Smooth muscle cell of the brain vasculature (primary cell): Measurements from ENCODE around the gene DCAF16.

Experiments
- DNase-seq: peaks from one replicate; pipeline ENCODE4 v3.0.0-alpha.2; 2012; ENCODE audit warnings: low read depth, low spot score

DCAF16 gene

GRCh38 chr4:17781300-17782287 is 29.0 kb downstream of the DCAF16 start, which contains the start of gene FAM184B:
Gene FAM184B, minus strand, starts transcription at chr4:17781621. Its CDS starts 322 bp downstream, at chr4:17781299.
- DNase-seq, result no peak

GRCh38 chr4:17780501-17781299 is 29.9 kb downstream of the DCAF16 start:
- DNase-seq, result no peak

GRCh38 chr4:17778431-17778830 is 32.1 kb downstream of the DCAF16 start:
- DNase-seq, result no peak

GRCh38 chr4:17773135-17773698 is 37.3 kb downstream of the DCAF16 start:
- DNase-seq, result no peak

- no peak for DNase-seq
Measured at GRCh38 chr4:17771284-17771908, 39.2 kb downstream of the DCAF16 start.

GRCh38 chr4:17770845-17771244 is 39.7 kb downstream of the DCAF16 start:
- DNase-seq, result no peak

- no peak for DNase-seq
Measured at GRCh38 chr4:17769406-17770174, 41.0 kb downstream of the DCAF16 start.

DNA sequence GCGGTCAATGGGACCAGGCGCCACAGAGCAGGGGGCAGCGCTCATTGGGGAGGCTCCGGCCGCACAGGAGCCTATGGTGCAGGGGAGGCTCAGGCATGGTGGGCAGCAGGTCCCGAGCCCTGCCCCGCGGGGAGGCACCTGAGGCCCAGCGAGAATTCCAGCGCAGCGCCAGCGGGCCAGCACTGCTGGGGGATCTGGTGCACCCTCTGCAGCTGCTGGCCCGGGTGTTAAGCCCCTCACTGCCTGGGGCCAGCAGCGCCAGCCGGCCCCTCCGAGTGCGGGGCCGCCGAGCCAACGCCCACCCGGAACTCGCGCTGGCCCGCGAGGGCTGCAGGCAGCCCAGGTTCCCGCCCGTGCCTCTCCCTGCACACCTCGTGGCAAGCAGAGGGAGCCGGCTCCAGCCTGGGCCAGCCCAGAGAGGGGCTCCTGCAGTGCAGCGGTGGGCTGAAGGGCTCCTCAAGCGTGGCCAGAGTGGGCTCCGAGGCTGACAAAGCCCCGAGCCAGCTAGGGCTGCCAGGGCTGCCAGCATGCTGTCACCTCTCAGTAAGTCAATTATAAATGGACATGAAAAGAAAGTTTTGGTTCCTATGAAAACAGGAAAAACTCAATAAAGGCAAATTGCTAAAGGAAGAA is 43.6 kb downstream of the DCAF16 start:
- no peak for DNase-seq

GRCh38 chr4:17765514-17766286 is 44.9 kb downstream of the DCAF16 start:
- DNase-seq, result no peak

GRCh38 chr4:17763931-17764330 is 46.6 kb downstream of the DCAF16 start:
- no peak for DNase-seq

- no peak for DNase-seq
Measured at GRCh38 chr4:17763416-17763815, 47.1 kb downstream of the DCAF16 start.

DNA sequence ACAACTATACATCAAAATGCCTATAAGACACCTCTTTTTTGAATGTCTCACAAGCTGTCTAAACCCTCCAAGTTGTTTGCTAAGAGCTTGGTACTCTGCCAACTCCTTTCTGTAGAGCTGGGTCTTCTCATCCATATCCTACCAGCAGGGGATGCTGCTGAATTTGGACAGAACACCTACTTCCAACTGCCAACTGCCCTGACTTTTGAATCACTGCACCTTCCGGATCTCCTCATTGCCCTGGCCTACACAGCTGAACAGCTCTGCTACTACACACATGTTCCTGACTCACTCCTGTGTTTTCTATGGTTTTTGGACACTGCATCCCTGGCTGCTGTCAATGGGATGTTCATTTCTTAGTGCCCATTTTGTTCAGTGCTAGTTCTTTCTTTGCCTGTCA is 47.8 kb downstream of the DCAF16 start:
- DNase-seq, result no peak

GRCh38 chr4:17761062-17761461 is 49.5 kb downstream of the DCAF16 start:
- no peak for DNase-seq

DNA sequence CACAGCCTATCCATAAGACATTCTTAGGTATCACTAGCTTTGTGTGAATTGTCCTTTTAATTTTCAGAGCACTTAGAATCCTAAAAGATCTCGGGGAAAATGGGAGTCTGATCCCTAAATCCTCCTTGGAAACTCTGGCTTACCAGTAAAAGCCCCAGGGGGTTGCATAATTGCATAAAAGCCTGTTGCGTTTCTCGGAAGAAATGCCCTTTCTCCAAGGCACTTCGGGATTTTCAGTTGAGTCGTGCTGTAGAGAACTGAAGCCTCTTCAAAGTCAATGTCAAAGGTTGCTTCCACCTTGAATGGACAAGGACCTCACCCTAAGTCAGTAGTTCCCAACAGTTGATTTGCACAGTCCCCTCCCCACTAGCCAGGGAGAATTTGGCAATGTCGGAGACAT is 49.9 kb downstream of the DCAF16 start:
- no peak for DNase-seq

DNA sequence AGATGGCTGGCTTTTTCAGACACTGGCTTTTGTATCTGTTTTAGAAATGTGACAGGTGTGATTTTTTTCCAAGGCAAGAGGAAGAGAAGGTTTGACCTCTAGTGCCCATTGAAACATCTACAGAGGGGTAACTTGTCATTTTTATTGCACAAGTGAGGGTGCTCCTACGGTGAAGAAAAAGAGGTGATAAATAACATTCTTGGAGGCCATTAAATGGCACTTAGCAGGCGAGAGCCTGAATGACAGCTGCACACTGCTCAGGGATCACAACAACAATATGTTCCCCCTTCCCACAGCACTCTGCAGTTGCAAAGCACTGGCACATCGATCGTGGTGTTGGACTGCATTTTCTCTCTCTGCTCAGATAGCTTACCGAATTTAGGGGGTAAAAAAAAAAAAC is 52.1 kb downstream of the DCAF16 start:
- no peak for DNase-seq

- no peak for DNase-seq
Measured at GRCh38 chr4:17757621-17758020, 52.9 kb downstream of the DCAF16 start.

DNA sequence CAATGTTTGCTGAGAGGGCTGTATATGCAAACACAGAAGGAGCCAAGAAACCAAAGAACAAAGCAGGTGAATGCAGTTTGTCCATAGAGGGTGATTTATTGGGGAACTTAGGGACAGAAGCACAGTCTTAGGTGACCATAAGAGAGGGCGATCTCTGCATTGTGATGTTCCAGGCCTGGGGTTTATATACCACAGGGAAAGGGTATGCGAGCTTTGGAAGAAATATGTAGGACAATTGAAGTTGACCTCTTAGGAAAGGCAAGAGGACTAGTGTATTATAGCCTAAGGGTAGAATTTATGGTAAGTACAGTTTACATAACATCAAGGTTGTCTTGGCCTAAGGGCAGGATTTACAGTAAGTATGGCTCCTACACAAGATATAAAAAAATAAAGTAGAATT is 56.9 kb downstream of the DCAF16 start:
- DNase-seq, result no peak
